Loucy (cell line): ENCODE measurements around the gene GALNT10.

Source experiments
- EZH2phosphoT487 ChIP-seq: fragments of 200-600 bp; IDR thresholded peaks from 2 replicates; pipeline ENCODE4 v1.6.1; 2018; ENCODE audit warnings: antibody characterized with exemption, mild to moderate bottlenecking, moderate library complexity, borderline replicate concordance
- TF ChIP-seq, protein P1 (sequence below): fragments of 200-600 bp; sonication (generic); conservative IDR thresholded peaks from 2 replicates; pipeline ENCODE4 v1.5.1; 2014; ENCODE audit warnings: mild to moderate bottlenecking, antibody characterized with exemption, low read length

DNA sequence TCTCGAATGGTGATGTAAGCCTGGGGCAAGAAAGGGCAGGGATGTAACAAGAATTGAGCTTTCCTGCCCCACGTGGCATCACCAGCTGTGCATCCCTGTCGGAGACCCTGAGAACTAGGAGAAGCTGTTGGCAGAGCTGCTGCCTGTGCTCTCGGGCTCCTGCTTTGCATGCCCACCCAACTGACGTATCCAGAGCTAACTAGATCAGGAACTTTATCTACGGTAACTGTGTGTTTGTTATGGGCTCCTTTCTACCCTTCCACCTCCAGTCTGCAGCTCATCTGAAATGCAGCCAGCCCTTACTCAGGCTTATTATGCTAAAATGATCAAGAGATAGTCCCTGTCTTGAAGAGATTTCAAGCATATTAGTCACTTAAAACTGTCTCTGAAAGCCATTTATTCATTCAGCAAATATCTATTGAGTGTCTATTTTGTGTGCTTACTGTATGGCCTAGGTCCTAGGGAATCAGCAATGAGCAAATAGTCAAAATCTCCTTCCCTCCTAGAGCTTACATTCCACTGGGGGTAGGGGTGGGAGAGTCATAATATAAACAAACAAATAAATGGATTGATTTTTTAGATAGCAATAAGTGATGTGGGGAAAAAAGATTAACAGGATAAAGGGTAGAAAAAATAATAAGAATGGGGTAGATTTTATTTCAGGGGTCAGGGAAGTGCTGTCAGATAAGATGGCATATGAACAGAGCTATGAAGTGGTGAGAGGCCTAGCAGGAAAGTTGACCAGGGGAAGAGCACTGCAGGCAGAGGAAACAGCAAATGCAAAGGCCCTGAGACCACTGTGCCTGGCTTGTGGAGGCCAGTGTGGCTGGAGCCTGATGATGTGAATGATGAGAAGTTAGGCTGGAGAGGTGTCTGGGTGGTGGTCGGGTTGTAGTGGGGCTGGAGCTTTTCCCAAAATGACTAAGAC is 118.2 kb downstream of the GALNT10 start:
- TF ChIP-seq, protein P1, sequence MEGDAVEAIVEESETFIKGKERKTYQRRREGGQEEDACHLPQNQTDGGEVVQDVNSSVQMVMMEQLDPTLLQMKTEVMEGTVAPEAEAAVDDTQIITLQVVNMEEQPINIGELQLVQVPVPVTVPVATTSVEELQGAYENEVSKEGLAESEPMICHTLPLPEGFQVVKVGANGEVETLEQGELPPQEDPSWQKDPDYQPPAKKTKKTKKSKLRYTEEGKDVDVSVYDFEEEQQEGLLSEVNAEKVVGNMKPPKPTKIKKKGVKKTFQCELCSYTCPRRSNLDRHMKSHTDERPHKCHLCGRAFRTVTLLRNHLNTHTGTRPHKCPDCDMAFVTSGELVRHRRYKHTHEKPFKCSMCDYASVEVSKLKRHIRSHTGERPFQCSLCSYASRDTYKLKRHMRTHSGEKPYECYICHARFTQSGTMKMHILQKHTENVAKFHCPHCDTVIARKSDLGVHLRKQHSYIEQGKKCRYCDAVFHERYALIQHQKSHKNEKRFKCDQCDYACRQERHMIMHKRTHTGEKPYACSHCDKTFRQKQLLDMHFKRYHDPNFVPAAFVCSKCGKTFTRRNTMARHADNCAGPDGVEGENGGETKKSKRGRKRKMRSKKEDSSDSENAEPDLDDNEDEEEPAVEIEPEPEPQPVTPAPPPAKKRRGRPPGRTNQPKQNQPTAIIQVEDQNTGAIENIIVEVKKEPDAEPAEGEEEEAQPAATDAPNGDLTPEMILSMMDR: no peak
- TF ChIP-seq EZH2phosphoT487: no peak
